SK-N-SH (cell line): ENCODE data around the gene TTC31. TPM values are rescaled to one million over a fixed set of nuclear protein-coding genes. Genes with fewer than 3 reads are reported as not detected.

Experiments used
- CTCF ChIA-PET: fragments of 300-600, 350-600 bp; formaldehyde crosslinking; extraction: SDS; loops from one replicate; lab custom pipeline; 2021; lab: Yijun Ruan, JAX
- POLR2A ChIA-PET: fragments of 350-600 bp; sonication (Branson Sonifier 250); formaldehyde crosslinking; extraction: SDS; loops from one replicate; lab custom pipeline; 2020; ENCODE audit warnings: antibody characterized with exemption, inconsistent platforms; lab: Yijun Ruan, JAX
- DNase-seq: peaks from one replicate; pipeline ENCODE4 v3.0.0; 2012
- H2AFZ ChIP-seq: fragments of 200-600 bp; sonication (generic); 2 replicates; pipeline ENCODE4 v1.8.1; 2016; ENCODE audit warnings: antibody characterized with exemption, mild to moderate bottlenecking, low read depth
- H3F3A ChIP-seq: fragments of 200-600 bp; sonication (generic); replicated peaks from 2 replicates; pipeline ENCODE3; 2016; ENCODE audit warnings: antibody characterized with exemption, mild to moderate bottlenecking; ENCODE audit not compliant: insufficient read depth
- H3K27ac ChIP-seq, 2 experiments: fragments of 200-500 bp in 1 of 2; fragments of 200-600 bp in 1 of 2; sonication (Bioruptor generic) in 1 of 2; sonication (generic), shearing (Covaris generic) in 1 of 2; 2 replicates each; pipeline versions ENCODE4 v1.5.1 to v1.6.1; 2014 to 2016; ENCODE audit warnings: low read depth in 2 of 2, inconsistent platforms in 1 of 2, low read length in 1 of 2, mild to moderate bottlenecking in 1 of 2, mixed read lengths in 1 of 2
- H3K27me3 ChIP-seq: fragments of 200-600 bp; sonication (generic), shearing (Covaris generic); 2 replicates; pipeline ENCODE4 v1.6.1; 2016; ENCODE audit warnings: mixed run types; ENCODE audit not compliant: insufficient read depth
- H3K36me3 ChIP-seq, 2 experiments: fragments of 200-500 bp in 1 of 2; fragments of 200-600 bp in 1 of 2; sonication (Bioruptor generic) in 1 of 2; sonication (generic) in 1 of 2; replicated peaks in 1 of 2; 2 replicates each; pipeline versions ENCODE3 to v1.5.1; 2014 to 2016; ENCODE audit warnings: low read length in 1 of 2, mild to moderate bottlenecking in 1 of 2; ENCODE audit not compliant: insufficient read depth in 2 of 2, control insufficient read depth in 1 of 2
- H3K4me1 ChIP-seq, 2 experiments: fragments of 200-500 bp in 1 of 2; fragments of 200-600 bp in 1 of 2; sonication (Bioruptor generic) in 1 of 2; sonication (generic), shearing (Covaris generic) in 1 of 2; 2 replicates each; pipeline versions ENCODE4 v1.5.1 to v1.6.1; 2014 to 2016; ENCODE audit warnings: low read depth in 1 of 2, low read length in 1 of 2, mixed run types in 1 of 2; ENCODE audit not compliant: insufficient read depth in 2 of 2, control insufficient read depth in 1 of 2
- H3K4me2 ChIP-seq: fragments of 200-600 bp; sonication (generic), shearing (Covaris generic); 2 replicates; pipeline ENCODE4 v1.6.1; 2017; ENCODE audit warnings: mixed run types
- H3K4me3 ChIP-seq, 2 experiments: fragments of 200-500 bp in 1 of 2; fragments of 200-600 bp in 1 of 2; sonication (Bioruptor generic) in 1 of 2; sonication (generic), shearing (Covaris generic) in 1 of 2; 2 replicates each; pipeline versions ENCODE4 v1.5.1 to v1.8.1; 2014 to 2016; ENCODE audit warnings: low read depth in 2 of 2, inconsistent platforms in 1 of 2, low read length in 1 of 2, mild to moderate bottlenecking in 1 of 2, mixed read lengths in 1 of 2, moderate library complexity in 1 of 2
- H3K79me2 ChIP-seq: fragments of 200-600 bp; sonication (generic); 2 replicates; pipeline ENCODE4 v1.8.1; 2017; ENCODE audit warnings: mild to moderate bottlenecking; ENCODE audit not compliant: insufficient read depth
- H3K9ac ChIP-seq: fragments of 200-600 bp; sonication (generic); 2 replicates; pipeline ENCODE4 v1.6.1; 2017; ENCODE audit warnings: mixed run types
- H3K9me2 ChIP-seq: fragments of 200-600 bp; sonication (generic); 2 replicates; pipeline ENCODE4 v1.6.1; 2017; ENCODE audit warnings: mixed run types
- H3K9me3 ChIP-seq: fragments of 200-600 bp; sonication (generic); 2 replicates; pipeline ENCODE4 v1.6.1; 2017; ENCODE audit warnings: mixed run types, mild to moderate bottlenecking, moderate library complexity
- H4K20me1 ChIP-seq: fragments of 200-600 bp; sonication (generic); 2 replicates; pipeline ENCODE4 v1.6.1; 2017; ENCODE audit warnings: mild to moderate bottlenecking, mixed run types; ENCODE audit not compliant: insufficient read depth
- ELF1 ChIP-seq: IDR thresholded peaks from 2 replicates; pipeline ENCODE4 v1.4.0; 2012
- EZH2phosphoT487 ChIP-seq: fragments of 200-600 bp; sonication (generic); IDR thresholded peaks from 2 replicates; pipeline ENCODE4 v1.6.1; 2017; ENCODE audit warnings: low read depth, mixed run types, mild to moderate bottlenecking, antibody characterized with exemption, moderate library complexity, borderline replicate concordance
- FOSL2 ChIP-seq: IDR thresholded peaks from 2 replicates; pipeline ENCODE4 v1.4.0; 2012; ENCODE audit warnings: low read depth, mild to moderate bottlenecking, moderate library complexity, borderline replicate concordance
- FOXJ3 ChIP-seq: sonication (generic); formaldehyde crosslinking; IDR thresholded peaks from 2 replicates; pipeline ENCODE4 v1.5.1; 2020; ENCODE audit warnings: mild to moderate bottlenecking, missing genetic modification reagents
- FOXM1 ChIP-seq: IDR thresholded peaks from 2 replicates; pipeline ENCODE4 v1.4.0; 2012; ENCODE audit warnings: low read depth, mild to moderate bottlenecking
- GABPA ChIP-seq: IDR thresholded peaks from 2 replicates; pipeline ENCODE4 v1.4.0; 2012; ENCODE audit warnings: low read depth, mild to moderate bottlenecking
- GATA2 ChIP-seq: sonication (generic); formaldehyde crosslinking; IDR thresholded peaks from 2 replicates; pipeline ENCODE4 v1.5.0; 2020; ENCODE audit warnings: mild to moderate bottlenecking, missing genetic modification reagents
- JUND ChIP-seq: IDR thresholded peaks from 2 replicates; pipeline ENCODE4 v1.4.0; 2012
- MEF2A ChIP-seq: IDR thresholded peaks from 2 replicates; pipeline ENCODE4 v1.4.0; 2012; ENCODE audit warnings: low read depth, borderline replicate concordance
- POLR2AphosphoS5 ChIP-seq: IDR thresholded peaks from 2 replicates; pipeline ENCODE4 v1.6.1; 2012; ENCODE audit warnings: low read depth, low read length
- RAD21 ChIP-seq: IDR thresholded peaks from 2 replicates; pipeline ENCODE4 v1.6.1; 2012; ENCODE audit warnings: mild to moderate bottlenecking, low read length
- SIN3A ChIP-seq: IDR thresholded peaks from 2 replicates; pipeline ENCODE4 v1.6.1; 2012; ENCODE audit warnings: low read depth, mild to moderate bottlenecking, low read length, moderate library complexity, borderline replicate concordance
- TAF1 ChIP-seq: IDR thresholded peaks from 2 replicates; pipeline ENCODE4 v1.6.1; 2012; ENCODE audit warnings: low read depth, mild to moderate bottlenecking, low read length, moderate library complexity, borderline replicate concordance
- TEAD4 ChIP-seq: IDR thresholded peaks from 2 replicates; pipeline ENCODE4 v1.4.0; 2012; ENCODE audit warnings: mild to moderate bottlenecking, borderline replicate concordance; ENCODE audit not compliant: insufficient read depth
- WGBS: methylation state at CpG from one replicate; pipeline ENCODE4 v1.1.6; 2017; ENCODE audit warnings: low lambda C conversion rate; 5-methylcytosine and 5-hydroxymethylcytosine counted together
- polyA plus RNA-seq, 3 experiments: library from polyadenylated mRNA; depleted of rRNA; stranded (reverse); fragments of >200 nt; gene quantifications; 2 replicates each; pipeline ENCODE4 v1.2.3, GENCODE V29; 2012
- TF ChIP-seq, protein P1 (sequence below): fragments of 150-350 bp; IDR thresholded peaks from 2 replicates; pipeline ENCODE4 v1.6.1; 2017; ENCODE audit warnings: antibody characterized with exemption, low read length, low read depth, borderline replicate concordance
- TF ChIP-seq, protein P2 (sequence below): IDR thresholded peaks from 2 replicates; pipeline ENCODE4 v1.4.0; 2012; ENCODE audit warnings: low read depth, borderline replicate concordance
- TF ChIP-seq, protein P3 (sequence below): IDR thresholded peaks from 2 replicates; pipeline ENCODE4 v1.4.0; 2012; ENCODE audit warnings: low read depth, borderline replicate concordance
- TF ChIP-seq, protein P4 (sequence below): IDR thresholded peaks from 2 replicates; pipeline ENCODE4 v1.6.1; 2012; ENCODE audit warnings: mild to moderate bottlenecking, low read depth, low read length, moderate library complexity
- TF ChIP-seq, protein P5 (sequence below): IDR thresholded peaks from 2 replicates; pipeline ENCODE4 v1.4.0; 2012; ENCODE audit warnings: low read depth
- TF ChIP-seq, protein P6 (sequence below): IDR thresholded peaks from 2 replicates; pipeline ENCODE4; 2012

TTC31 gene
- polyA plus RNA-seq, 1 of the 3 experiments (the other 2 are of a cell fraction): 27.9 TPM

DNA sequence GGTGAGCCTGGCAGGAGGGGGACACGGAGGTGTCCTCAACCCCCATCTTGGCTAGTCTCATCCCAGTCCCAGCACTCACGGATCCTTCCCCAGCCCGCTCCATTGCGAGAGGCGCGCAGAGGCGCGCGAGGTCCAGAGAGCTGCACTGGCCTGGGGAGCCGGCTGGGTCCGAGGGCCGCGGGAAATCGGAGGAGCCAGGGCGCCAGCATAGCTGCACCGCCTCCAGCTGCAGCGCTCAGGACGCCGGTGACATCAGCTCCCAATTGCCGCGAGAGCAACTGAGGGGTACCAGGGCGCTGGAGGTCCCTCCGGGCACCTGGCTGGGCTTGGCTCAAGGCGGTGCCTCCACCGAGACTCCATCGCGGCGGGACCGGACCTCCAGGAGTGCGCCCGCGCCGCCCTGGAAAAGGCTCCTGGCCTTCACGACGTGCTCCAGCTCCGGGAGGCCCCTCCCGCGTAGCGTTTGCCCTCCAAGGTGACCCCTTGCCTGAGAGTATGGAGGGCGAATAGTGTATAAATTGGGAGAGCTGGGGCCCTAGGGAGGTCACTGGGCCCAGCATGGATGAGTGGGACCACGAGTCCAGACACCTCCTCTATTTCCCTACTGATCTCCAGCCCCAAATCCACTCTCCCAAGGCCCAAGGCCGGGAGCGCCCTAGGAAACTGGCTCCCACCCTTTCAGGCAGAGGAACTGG, 46.6 kb upstream of the TTC31 start (continued):
- TF ChIP-seq FOXJ3 (CRISPR knock-in tag): no peak
- TF ChIP-seq, protein P1, sequence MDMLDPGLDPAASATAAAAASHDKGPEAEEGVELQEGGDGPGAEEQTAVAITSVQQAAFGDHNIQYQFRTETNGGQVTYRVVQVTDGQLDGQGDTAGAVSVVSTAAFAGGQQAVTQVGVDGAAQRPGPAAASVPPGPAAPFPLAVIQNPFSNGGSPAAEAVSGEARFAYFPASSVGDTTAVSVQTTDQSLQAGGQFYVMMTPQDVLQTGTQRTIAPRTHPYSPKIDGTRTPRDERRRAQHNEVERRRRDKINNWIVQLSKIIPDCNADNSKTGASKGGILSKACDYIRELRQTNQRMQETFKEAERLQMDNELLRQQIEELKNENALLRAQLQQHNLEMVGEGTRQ: no peak

DNA sequence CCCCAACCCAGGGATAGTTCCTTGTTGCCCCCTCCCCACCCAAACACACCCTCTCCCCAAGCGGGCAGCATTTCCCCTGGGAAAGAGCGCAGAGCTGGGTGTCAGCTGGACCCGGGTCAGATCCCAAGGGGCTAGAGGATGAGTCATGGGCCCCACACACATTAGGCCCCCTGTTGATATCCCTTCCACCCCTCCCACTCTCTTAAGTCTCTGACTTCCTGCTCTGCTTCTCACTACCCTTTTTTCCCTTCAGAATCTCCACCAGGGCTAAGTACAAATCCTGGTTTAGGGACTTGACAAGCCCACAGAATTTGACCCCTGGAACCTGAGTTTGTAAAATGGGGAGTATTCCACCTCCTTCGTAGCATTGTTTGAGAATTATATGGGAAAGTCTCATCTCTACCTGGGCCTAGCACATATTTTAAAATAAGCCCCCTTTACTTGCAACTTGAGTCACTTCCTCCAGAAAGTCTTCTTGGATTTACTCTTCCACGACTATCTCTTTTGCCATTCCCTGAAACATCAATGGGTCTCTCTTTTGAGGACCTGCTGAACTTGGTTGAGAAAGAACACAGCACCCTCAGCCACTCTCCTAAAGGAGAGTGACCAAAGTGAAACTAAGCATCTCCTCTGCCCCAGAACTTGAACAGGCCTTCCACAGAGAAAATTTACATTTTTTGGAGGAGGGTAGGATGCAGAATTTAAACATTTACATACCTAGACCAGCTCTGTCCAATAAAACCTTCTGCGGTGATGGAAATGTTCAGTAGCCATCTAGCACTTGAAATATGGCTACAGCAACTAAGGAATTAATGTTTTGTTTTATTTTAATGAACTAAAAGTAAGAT, 45.8 kb upstream of the TTC31 start:
- Histone ChIP-seq H4K20me1 (no peaks in the 10 kb centered on the region), H3K27me3 (no peaks in the 10 kb centered on the region), H3K4me2 (peak overlapping the region; percentile 97; the same call in 1 of the 2 replicates), H3K9me3 (no peaks in the 10 kb centered on the region), H3K9ac (no peak overlapping the region), H3K4me3 (no peak overlapping the region), H3F3A (no peaks in the 10 kb centered on the region), H2AFZ (no peak overlapping the region), H3K36me3 (peaks cover 0 to 4% of the 10 kb centered on the region in 2 experiments), H3K4me1 (peaks cover 16 to 27% of the 10 kb centered on the region in 2 experiments; a peak in 3 of 4 replicates), H3K27ac (no peak overlapping the region), H3K9me2 (no peaks in the 10 kb centered on the region), H3K79me2 (peaks cover 34% of the 10 kb centered on the region)
- CTCF ChIA-PET: no interaction called here
- POLR2A ChIA-PET: no interaction called here
- TF ChIP-seq, protein P2, sequence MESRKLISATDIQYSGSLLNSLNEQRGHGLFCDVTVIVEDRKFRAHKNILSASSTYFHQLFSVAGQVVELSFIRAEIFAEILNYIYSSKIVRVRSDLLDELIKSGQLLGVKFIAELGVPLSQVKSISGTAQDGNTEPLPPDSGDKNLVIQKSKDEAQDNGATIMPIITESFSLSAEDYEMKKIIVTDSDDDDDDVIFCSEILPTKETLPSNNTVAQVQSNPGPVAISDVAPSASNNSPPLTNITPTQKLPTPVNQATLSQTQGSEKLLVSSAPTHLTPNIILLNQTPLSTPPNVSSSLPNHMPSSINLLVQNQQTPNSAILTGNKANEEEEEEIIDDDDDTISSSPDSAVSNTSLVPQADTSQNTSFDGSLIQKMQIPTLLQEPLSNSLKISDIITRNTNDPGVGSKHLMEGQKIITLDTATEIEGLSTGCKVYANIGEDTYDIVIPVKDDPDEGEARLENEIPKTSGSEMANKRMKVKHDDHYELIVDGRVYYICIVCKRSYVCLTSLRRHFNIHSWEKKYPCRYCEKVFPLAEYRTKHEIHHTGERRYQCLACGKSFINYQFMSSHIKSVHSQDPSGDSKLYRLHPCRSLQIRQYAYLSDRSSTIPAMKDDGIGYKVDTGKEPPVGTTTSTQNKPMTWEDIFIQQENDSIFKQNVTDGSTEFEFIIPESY: no peak
- TF ChIP-seq SIN3A (no peak), EZH2phosphoT487 (no peak), TAF1 (no peak), GATA2 (no peak), FOXJ3 (CRISPR knock-in tag) (no peak), FOXM1 (no peak), RAD21 (no peak), TEAD4 (no peak), GABPA (no peak), POLR2AphosphoS5 (no peak), FOSL2 (no peak), ELF1 (no peak), MEF2A (no peak), JUND (no peak)
- TF ChIP-seq, protein P3, sequence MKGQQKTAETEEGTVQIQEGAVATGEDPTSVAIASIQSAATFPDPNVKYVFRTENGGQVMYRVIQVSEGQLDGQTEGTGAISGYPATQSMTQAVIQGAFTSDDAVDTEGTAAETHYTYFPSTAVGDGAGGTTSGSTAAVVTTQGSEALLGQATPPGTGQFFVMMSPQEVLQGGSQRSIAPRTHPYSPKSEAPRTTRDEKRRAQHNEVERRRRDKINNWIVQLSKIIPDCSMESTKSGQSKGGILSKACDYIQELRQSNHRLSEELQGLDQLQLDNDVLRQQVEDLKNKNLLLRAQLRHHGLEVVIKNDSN: no peak
- TF ChIP-seq, protein P4, sequence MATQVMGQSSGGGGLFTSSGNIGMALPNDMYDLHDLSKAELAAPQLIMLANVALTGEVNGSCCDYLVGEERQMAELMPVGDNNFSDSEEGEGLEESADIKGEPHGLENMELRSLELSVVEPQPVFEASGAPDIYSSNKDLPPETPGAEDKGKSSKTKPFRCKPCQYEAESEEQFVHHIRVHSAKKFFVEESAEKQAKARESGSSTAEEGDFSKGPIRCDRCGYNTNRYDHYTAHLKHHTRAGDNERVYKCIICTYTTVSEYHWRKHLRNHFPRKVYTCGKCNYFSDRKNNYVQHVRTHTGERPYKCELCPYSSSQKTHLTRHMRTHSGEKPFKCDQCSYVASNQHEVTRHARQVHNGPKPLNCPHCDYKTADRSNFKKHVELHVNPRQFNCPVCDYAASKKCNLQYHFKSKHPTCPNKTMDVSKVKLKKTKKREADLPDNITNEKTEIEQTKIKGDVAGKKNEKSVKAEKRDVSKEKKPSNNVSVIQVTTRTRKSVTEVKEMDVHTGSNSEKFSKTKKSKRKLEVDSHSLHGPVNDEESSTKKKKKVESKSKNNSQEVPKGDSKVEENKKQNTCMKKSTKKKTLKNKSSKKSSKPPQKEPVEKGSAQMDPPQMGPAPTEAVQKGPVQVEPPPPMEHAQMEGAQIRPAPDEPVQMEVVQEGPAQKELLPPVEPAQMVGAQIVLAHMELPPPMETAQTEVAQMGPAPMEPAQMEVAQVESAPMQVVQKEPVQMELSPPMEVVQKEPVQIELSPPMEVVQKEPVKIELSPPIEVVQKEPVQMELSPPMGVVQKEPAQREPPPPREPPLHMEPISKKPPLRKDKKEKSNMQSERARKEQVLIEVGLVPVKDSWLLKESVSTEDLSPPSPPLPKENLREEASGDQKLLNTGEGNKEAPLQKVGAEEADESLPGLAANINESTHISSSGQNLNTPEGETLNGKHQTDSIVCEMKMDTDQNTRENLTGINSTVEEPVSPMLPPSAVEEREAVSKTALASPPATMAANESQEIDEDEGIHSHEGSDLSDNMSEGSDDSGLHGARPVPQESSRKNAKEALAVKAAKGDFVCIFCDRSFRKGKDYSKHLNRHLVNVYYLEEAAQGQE: no peak
- TF ChIP-seq, protein P5, sequence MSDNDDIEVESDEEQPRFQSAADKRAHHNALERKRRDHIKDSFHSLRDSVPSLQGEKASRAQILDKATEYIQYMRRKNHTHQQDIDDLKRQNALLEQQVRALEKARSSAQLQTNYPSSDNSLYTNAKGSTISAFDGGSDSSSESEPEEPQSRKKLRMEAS: no peak
- TF ChIP-seq, protein P6, sequence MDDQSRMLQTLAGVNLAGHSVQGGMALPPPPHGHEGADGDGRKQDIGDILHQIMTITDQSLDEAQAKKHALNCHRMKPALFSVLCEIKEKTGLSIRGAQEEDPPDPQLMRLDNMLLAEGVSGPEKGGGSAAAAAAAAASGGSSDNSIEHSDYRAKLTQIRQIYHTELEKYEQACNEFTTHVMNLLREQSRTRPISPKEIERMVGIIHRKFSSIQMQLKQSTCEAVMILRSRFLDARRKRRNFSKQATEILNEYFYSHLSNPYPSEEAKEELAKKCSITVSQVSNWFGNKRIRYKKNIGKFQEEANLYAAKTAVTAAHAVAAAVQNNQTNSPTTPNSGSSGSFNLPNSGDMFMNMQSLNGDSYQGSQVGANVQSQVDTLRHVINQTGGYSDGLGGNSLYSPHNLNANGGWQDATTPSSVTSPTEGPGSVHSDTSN: no peak
- DNase-seq: no peak
- 92% methylated on average over 6 of the region's 6 CpGs for WGBS
